NCI-H187 (cell line): ENCODE results near the gene ITGA2.

Source experiments
- DNase-seq, 2 experiments: peaks; one replicate each; lab custom pipeline; 2025; lab: John Stamatoyannopoulos, UW

The ITGA2 gene

DNA sequence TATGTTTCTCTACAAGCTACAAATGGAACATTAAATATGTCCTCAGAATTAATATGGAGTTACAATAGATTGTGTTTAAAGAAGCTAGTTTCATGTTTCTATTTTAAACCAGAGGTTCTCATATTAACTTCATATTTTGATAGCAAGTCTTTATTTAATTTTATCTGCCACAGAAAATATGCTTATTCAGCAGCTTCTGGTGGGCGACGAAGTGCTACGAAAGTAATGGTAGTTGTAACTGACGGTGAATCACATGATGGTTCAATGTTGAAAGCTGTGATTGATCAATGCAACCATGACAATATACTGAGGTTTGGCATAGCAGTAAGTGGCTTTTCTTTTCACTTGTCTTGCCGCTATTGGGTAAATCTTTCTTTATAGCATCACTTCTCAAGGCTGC is 66.2 kb downstream of the ITGA2 start:
- DNase-seq = no peak

DNA sequence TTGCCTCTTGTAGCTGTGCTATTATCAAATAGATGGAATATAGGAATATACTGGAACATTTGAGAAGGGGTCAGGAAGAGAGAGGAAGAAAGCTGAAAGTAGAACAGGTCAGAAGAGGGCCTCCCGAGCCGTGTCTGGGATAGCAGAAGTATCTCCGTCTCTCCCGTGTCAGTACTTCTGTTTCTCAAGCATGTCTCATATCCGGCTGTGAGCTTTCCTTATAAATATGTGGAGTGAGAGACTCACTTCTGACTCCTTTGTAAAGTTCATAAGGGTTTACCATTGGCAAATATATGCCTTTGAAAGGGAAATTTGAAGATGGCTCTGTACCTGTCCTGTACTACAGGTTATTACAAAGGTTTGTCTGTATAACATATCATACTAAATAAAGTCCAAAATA is 70.1 kb downstream of the ITGA2 start:
- DNase-seq = no peak

DNA sequence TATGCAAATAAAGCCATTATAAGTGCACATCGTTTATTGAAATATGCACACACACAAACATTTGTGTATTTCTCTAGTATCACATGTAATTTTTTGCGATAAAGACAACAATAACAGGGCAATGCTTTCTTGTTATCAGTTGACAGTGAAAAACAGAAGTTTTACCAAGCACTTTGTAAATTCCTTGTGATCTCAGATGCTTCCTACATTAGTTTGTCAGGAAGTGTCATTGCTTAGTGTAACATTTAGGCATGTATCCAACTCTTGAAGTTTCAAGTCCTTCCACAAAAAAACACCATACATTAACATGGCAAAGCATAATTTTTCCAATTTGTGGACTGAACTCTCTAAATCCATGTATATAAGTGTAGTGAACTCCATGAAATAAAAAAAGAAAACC is 74.0 kb downstream of the ITGA2 start:
- DNase-seq = no peak

DNA sequence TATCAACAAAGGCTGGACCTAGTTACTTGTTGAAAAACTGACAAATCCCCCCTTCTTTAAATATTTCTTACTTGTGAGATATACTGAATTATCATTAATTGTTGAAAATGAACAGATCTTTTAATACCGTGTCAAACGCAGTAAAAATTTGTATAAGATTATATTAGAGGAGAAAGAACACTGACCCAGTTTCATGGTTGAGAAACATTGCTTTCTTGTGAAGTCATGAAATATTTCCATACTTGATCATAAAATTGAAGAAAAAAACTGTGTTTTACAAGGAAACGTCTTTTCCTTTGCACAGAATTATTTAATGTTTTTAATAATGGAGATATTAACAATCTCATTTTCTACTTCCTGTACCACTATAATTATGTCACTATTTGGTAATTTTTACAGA is 74.6 kb downstream of the ITGA2 start:
- DNase-seq = no peak

DNA sequence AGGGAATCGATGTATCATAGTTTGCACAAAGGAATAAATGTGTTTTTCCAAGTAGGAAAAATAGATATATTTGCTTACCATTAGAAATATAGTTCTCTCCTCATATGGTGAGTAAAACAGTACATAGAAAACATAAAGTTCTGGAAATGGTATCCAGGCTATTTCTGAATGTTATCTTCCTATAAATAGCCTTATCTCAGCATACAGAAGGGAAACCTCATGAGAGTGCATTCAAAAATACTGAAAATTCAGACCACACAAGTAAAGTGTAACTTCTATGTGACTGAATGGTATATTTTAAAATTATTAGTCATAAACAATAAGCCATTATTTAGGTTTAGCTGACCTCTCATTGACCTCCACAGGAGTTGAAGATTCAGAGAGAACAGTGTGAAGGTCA is 76.9 kb downstream of the ITGA2 start:
- DNase-seq = no peak

DNA sequence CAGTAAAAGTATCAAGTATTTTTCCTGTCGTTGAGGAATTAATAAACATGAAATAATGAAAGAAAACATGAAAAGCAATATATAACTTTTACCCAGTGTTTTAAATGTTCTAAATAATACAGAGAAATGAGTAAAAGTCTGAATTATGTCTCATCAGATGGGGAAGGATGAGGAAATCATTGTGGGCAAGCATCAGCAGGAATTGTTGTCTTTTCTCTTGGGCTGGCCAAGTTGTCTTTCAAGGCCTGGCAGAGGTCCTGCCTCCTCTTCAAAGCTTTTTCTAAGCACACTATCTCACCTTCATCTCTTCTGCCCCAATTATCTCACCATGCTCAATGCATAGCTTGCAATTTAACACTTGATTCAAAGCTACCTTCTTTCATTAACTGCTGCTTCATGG is 78.5 kb downstream of the ITGA2 start:
- DNase-seq = no peak

DNA sequence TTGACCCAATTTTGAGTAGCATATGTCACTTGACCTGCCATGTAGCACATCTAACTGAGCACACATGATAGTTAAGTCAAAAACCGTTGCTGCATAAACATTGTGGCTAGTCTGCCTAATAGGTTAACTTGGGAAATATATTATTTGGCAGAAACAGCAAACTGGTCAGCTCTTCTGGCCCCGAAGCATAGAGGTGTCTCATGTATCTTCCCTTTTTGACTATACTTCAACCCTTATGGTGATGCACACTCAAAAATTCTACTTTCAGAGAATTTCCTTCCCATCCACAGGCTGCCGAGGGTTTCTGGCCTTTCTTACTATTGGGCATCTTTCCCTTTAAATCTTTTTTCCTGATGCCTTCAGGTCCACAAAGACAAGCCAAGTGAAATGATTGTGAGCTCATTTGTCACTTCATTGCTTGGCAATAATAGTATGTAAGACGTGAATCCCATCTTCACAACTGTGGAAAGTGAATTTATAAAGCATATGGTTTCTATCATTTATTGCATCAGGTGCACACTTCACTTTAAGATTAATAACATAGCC is 79.2 kb downstream of the ITGA2 start:
- DNase-seq = no peak

DNA sequence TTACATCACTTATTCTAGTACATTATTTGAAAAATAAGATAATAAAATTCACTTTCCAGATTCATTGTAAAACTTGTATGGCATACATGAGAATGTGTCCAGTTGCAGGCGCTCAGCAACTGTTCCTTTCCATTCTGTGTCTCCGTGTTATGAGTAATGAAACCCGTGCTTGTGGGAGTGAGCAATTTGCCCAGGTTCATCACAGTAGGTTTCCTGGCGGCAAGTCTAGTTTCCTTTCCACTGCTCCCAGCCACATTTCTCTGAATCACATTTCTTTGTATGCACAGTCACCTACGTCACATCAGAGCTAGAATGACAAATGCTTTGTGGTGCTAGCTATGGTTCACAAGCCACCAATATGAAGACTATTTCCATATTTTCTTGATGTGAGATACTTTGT is 80.5 kb downstream of the ITGA2 start:
- no peak for DNase-seq

DNA sequence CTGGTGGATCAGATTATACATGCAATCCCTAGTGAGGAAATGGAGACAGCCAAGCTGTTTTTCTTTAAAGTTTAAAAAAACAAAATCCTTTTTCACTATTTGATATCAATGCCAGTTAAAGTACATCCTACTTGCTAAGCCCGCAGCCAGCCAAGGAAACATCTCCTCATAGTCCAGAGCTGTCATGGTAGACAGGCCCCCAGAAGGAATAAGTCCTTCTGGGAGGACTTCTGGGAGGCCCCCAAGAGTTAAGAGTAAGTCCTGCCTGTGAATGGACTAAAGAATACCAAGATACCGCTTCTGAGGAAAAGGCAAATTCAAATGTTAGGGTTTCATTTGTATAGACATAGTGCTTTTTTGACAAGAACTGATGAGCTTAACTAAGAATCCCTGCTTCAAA is 82.1 kb downstream of the ITGA2 start:
- no peak for DNase-seq

DNA sequence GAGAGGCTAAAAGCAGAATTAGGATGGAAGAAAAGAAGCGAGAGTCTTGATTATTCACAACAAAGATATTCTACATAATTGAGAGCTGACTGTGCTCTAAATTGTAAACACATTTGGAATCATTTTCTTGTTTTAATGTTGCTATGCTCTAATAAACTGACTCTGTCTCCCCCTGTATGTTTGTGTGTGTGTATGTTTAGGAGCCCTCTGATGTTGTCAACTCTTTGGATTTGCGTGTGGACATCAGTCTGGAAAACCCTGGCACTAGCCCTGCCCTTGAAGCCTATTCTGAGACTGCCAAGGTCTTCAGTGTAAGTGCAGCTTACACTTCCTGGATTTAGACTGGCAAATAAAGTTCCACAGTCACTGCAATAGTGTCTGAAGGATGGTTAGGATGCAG is 82.6 kb downstream of the ITGA2 start:
- DNase-seq = no peak

DNA sequence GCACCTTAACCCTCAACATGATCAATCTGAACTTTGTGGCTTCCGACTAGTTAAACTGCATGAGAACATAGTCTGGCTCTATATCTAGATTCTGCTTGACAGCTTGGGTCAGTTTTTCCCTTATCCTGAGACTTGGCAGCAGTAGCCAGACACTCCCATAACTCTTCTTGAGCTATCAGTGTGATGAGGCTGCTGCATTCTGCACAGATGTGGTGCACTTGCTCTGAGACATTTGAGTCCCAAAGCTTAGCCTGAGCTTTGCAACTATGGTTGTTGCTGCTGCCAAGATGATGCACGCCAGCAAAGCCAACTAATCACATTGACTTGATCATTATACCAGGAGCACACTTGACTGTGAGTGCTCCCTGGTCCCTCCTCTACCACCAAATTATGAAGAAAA is 84.2 kb downstream of the ITGA2 start:
- DNase-seq = no peak

DNA sequence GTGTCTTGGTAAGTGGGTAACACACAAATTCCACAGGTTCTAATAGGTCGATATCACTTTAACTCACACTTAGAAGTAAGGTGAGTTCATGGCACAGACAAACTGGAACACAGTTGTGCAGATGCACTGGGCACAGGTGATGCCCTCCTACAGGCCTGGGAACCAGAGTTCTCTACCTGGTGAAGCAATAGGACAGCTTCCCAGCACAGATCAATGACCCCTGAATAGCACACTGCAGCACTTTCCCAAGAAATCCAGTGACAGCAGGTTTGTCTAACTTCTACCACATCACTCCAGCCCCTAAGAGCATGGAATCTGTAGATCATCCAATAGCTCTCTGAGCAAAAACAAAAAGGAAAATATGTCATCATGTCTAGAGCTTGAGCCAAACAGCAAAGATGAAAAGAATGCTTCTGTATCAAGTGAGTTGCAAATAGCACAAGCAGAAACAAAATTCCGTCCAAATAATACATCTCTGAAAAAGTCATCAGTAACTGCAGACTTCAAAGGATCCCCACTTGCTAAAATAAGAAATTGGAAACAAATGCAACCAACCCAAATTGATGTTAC is 86.9 kb downstream of the ITGA2 start:
- no peak for DNase-seq

DNA sequence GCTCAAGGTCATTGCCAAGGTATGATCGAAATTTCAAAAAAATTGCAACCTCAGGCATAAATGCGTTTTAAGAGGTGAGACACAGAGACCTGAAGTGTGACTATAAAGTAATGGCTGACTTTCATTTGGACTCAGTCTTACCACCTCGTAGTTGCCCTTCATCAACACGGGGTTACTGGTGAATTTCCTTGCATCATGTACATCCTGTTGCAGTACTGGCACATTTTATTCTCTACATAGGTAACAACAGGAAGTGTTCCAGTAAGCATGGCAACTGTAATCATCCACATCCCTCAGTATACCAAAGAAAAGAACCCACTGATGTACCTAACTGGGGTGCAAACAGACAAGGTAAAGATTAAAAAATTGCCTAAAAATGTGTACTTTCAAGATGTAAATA is 91.1 kb downstream of the ITGA2 start:
- no peak for DNase-seq

DNA sequence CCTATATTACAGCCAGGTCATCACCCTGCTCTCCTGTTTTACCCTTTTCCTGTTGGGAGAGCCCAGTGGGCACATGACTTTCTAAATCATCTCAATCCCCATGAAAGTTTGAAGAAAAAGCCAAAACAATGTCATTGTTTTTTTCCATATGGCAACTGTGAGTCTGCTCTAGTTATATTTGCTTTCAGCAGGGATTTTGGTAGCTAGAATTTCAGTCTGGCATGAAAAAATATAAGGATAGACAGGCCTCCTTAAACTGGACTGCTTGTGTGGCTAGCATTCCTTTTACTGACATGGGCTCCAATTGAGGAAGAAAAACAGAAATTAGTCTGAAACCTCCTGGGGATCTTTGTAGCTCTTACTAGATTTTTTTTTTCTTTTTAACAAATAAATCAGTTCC is 94.8 kb downstream of the ITGA2 start:
- DNase-seq = no peak

DNA sequence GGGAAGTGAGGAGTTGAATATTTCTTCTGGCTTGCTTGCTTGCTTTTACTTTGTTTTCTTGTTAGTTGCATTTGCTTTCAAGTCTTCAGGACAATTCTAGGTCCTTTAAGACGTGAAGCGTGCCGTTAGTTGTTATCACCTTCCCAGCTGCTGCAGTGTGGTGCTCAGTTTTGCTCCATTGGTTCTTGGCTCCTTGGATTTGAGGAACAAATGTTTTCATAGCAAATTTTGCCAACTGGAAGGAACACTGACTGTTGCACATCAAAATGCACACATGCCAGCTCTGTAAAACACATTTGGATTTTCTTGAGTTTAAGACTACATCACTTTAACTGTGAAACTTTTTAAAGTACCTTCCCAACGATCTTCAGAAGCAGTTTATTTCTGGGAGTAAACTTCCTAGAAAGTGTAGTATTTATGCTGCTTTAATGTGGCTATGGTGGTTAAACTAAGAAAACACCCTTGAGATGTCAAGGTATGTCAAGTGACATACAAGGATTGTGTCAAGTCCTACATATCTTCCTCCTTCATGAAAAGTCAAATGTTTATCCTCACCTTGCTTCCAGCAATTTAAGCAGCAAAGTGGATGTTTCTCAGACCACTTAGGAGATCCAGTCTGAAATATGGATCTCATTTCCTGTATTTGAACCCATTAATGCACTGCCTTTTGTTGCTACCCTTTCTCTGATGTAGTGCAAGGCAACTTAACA is 95.5 kb downstream of the ITGA2 start:
- no peak for DNase-seq

DNA sequence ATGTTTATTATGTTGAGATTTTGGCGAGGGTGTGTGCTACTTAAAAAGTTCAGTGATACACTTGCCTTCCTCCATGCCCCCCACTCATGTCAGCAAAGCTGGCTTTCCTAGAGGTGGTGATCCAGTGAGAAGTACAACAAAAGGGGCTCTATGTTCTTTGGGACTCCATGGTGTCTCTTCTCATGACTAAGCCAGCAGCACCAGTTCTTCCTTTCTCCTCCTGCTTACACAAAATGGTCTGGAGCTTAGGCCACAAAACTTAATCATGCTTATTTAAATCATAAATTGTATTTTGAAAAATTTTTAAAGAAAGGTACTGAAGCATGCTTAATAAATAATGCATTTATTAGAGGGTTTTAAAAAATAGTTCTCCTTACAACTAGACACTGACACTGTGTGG is 98.0 kb downstream of the ITGA2 start:
- no peak for DNase-seq

DNA sequence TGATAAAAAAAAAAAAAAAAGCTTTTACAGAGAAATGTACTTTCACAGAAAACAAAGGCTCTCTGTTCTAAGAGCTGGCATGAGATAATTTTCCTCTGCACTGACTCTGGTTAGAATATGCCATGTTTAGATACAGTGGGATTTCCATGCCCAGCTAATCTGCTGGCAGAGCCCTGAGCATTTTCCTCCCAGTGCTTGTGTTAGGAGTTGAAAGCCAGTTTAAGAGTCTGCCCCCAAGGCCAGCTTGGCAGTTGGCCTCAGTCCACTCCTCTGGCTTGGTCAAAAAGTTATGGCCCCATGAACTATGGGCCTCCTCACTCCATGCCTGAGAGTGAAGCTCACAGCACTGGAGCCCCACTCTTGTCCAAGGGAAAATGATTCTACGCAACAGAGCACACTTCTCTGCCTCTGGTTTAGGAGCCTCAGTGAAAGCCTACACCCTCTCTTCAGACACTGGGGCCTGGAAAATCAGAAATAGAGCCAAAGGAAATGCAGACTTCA is 98.5 kb downstream of the ITGA2 start:
- no peak for DNase-seq

DNA sequence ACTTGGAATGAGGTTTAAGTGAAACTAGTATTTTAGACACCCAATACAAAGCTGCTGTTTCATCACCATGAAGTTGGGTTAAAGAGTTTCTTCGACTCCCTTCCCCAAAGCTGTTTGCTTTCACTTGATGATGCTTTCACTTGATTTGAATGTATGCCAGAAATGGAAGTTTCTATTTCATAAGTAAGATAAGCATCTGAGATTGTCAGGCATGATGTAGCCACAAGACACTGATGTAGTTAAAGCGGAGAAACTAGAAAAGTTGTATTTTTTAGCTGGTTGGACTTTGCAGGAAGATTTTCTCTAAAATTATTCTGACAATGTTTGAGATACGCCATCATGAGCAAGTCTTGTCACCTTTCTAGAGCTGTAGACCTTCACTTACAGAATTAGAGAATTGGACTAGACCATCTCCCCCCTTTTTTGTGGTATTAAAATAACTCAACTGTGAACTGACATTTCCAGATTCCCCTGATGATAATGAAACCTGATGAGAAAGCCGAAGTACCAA is 100.4 kb downstream of the ITGA2 start:
- DNase-seq = no peak

DNA sequence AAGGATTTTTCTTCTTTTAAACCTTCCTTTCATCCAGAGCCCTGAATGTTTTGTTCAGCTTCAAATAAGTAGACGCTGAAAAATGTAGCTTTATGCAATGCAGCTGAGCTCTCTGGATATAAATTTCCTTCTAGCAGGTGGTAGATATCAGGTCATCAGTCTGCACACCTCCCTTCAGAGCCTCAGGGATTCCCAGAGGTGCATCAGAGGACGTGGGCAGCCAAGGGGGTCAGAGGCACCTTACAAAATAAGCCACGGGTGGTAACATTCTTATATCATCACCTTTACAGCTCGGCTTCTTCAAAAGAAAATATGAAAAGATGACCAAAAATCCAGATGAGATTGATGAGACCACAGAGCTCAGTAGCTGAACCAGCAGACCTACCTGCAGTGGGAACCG is 101.1 kb downstream of the ITGA2 start:
- DNase-seq = no peak

DNA sequence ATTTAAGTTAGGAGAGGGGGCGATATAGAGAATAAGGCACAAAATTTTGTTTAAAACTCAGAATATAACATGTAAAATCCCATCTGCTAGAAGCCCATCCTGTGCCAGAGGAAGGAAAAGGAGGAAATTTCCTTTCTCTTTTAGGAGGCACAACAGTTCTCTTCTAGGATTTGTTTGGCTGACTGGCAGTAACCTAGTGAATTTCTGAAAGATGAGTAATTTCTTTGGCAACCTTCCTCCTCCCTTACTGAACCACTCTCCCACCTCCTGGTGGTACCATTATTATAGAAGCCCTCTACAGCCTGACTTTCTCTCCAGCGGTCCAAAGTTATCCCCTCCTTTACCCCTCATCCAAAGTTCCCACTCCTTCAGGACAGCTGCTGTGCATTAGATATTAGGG is 102.1 kb downstream of the ITGA2 start:
- DNase-seq = no peak

DNA sequence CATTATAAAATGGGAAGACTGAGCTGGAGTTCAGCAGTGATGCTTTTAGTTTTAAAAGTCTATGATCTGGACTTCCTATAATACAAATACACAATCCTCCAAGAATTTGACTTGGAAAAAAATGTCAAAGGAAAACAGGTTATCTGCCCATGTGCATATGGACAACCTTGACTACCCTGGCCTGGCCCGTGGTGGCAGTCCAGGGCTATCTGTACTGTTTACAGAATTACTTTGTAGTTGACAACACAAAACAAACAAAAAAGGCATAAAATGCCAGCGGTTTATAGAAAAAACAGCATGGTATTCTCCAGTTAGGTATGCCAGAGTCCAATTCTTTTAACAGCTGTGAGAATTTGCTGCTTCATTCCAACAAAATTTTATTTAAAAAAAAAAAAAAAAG is 103.1 kb downstream of the ITGA2 start:
- no peak for DNase-seq

DNA sequence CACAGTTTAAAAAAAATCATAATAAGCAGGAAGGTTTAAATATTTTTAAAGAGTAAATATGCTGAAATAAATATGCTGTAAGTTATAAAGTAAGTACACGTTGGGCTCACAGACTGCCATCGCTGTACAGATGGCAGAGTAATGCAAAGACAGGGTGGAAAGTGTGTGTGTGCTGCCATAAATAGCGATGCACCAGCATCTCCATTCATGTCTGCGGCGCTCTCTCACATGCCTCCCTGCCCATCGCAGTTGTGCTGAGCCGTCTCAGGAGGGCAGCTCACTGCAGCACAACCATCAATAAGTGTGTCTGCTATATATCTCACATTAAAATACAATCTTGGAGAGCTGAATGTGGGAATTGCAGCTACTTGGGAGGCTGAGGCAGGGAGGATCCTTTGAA is 106.1 kb downstream of the ITGA2 start:
- no peak for DNase-seq

DNA sequence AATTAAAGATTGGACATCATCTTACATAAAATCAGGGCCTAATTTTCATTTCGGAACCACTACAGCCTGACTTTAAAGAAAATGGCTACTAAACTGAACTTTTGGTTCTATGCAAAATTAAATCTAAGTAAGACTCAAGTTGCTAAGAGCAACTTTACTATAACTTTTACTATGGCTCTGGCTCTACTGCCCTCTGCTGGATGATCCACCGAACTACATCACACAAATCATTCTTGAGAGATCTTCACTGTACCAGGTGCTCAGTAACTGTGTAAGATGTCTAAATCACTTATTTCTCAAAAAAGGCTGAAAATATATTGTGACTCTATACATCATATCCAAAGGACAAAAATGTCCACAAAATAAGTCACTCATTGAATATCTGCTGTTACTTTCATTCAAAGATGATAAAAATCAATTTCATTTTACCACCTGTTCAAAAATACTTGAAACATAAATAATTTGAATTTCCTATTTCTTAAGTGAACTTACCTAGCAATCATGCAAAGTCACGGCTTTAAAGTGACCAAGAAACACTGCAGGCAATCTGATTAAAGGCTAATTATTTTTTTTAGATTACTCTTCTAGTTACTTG is 106.9 kb downstream of the ITGA2 start:
- DNase-seq = peak in 1 of 2 experiments; percentile 21
